ENCODE measurements around the gene TTBK1. TPM values are rescaled to one million over a fixed set of nuclear protein-coding genes. Genes with fewer than 3 reads are reported as not detected.

TTBK1 gene
- total RNA-seq, 4 donors from 2014 or later, result not detected

GRCh38 chr6:43247114-43247999 lies 4.1 kb downstream of the TTBK1 start:
- Histone ChIP-seq H3K9me3 (no peaks in the 10 kb centered on the region), H3K4me1 (peaks cover 22% of the 10 kb centered on the region), H3K36me3 (no peaks in the 10 kb centered on the region), H3K27me3 (peaks cover 77% of the 10 kb centered on the region), H3K27ac (no peak overlapping the region), H3K4me3 (peak overlapping the region; percentile 48)
- DNase-seq (ENCODE audit: low spot score in 2 of 2), result no peak
- WGBS, result 4% methylated on average over 38 of the region's 46 CpGs
- TF ChIP-seq, protein P1, sequence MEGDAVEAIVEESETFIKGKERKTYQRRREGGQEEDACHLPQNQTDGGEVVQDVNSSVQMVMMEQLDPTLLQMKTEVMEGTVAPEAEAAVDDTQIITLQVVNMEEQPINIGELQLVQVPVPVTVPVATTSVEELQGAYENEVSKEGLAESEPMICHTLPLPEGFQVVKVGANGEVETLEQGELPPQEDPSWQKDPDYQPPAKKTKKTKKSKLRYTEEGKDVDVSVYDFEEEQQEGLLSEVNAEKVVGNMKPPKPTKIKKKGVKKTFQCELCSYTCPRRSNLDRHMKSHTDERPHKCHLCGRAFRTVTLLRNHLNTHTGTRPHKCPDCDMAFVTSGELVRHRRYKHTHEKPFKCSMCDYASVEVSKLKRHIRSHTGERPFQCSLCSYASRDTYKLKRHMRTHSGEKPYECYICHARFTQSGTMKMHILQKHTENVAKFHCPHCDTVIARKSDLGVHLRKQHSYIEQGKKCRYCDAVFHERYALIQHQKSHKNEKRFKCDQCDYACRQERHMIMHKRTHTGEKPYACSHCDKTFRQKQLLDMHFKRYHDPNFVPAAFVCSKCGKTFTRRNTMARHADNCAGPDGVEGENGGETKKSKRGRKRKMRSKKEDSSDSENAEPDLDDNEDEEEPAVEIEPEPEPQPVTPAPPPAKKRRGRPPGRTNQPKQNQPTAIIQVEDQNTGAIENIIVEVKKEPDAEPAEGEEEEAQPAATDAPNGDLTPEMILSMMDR (IDR thresholded peaks at IDR 0.05), result no peak
- TF ChIP-seq EP300 (IDR thresholded peaks at IDR 0.05) (no peak), POLR2AphosphoS5 (IDR thresholded peaks at IDR 0.05) (no peak), POLR2A (IDR thresholded peaks at IDR 0.05) (no peak)

DNA sequence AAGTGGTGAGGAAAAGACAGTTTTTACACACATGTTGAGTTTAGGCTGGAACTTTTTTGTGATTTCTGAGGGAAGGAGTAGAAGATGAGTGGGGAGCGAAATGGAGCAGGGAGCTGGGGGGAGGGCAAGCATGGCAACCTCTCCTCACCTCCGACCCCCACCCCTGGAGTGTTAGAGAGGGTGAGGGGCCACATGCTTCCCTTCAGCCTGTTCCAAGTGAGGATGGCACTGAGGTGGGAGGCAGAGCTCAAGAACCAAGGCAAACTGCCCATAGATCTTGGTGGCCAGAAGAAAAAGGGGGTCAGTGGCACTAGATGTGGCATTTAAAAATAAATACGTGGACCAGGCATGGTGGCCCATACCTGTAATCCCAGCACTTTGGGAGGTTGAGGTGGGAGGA lies 4.8 kb downstream of the TTBK1 start:
- WGBS, result 78% methylated on average over 3 of the region's 3 CpGs

GRCh38 chr6:43248791-43249190 lies 5.5 kb downstream of the TTBK1 start:
- no peaks in the 10 kb centered on the region for H3K9me3 ChIP-seq
- TF ChIP-seq POLR2AphosphoS5 (IDR thresholded peaks at IDR 0.05), result no peak
- no peak for TF ChIP-seq EP300 (IDR thresholded peaks at IDR 0.05)
- no peak for TF ChIP-seq POLR2A (IDR thresholded peaks at IDR 0.05)
- TF ChIP-seq, protein P1 (IDR thresholded peaks at IDR 0.05), result no peak
- no peak for DNase-seq (ENCODE audit: low spot score in 2 of 2)
- H3K36me3 ChIP-seq, result no peaks in the 10 kb centered on the region
- peaks cover 75% of the 10 kb centered on the region for H3K27me3 ChIP-seq
- no peak overlapping the region for H3K27ac ChIP-seq
- peaks cover 22% of the 10 kb centered on the region for H3K4me1 ChIP-seq
- H3K4me3 ChIP-seq, result no peak overlapping the region

More for the DNA sequence above, 4.8 kb downstream of the TTBK1 start:
- TF ChIP-seq POLR2AphosphoS5 (IDR thresholded peaks at IDR 0.05) (no peak), EP300 (IDR thresholded peaks at IDR 0.05) (no peak), POLR2A (IDR thresholded peaks at IDR 0.05) (no peak)
- TF ChIP-seq, protein P1 (IDR thresholded peaks at IDR 0.05), result no peak
- Histone ChIP-seq H3K4me3 (no peak overlapping the region), H3K9me3 (no peaks in the 10 kb centered on the region), H3K27ac (no peak overlapping the region), H3K27me3 (peaks cover 76% of the 10 kb centered on the region), H3K36me3 (no peaks in the 10 kb centered on the region), H3K4me1 (peaks cover 22% of the 10 kb centered on the region)
- no peak for DNase-seq (ENCODE audit: low spot score in 2 of 2)

DNA sequence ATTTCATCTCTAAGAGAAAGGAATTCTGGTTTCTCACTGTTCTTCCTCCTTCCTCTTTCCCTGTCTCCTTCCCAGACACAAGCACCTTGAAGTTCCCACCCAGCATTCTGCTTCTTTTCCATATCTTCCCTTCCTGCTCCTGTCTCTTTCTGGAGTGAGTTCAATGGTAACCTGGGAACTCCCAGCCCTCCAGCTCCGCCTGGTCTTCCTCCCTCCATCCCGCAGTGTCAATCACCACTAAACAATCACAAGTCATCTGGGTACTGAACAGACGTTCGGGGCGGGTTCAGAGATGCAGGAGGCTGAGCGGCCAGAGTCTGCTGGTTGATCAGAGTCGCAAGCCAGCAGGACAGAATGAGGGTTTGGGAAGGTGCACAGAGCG lies 7.7 kb downstream of the TTBK1 start:
- Histone ChIP-seq H3K36me3 (no peaks in the 10 kb centered on the region), H3K27ac (no peak overlapping the region), H3K27me3 (peaks cover 68% of the 10 kb centered on the region), H3K4me3 (no peak overlapping the region), H3K4me1 (peaks cover 22% of the 10 kb centered on the region), H3K9me3 (no peaks in the 10 kb centered on the region)
- no peak for DNase-seq (ENCODE audit: low spot score in 2 of 2)
- TF ChIP-seq, protein P1 (IDR thresholded peaks at IDR 0.05), result no peak
- TF ChIP-seq POLR2AphosphoS5 (IDR thresholded peaks at IDR 0.05) (no peak), EP300 (IDR thresholded peaks at IDR 0.05) (no peak), POLR2A (IDR thresholded peaks at IDR 0.05) (no peak)
- WGBS, result 10% methylated on average over 8 of the region's 8 CpGs

DNA sequence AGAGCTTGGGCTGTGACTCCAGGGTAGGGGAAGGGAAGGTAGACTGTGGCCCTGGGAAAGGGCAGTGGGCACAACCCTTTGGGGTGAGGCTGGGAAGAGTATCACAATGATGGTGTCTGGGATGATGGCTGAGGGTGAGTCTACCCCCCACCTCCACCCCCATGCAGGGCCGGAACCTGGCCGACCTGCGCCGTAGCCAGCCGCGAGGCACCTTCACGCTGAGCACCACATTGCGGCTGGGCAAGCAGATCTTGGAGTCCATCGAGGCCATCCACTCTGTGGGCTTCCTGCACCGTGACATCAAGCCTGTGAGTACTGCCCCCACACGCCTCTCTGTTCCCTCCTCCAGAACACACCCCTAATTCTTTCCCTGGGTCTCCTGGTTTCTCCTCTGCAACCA lies 10.1 kb downstream of the TTBK1 start:
- peaks cover 7% of the 10 kb centered on the region for H3K4me1 ChIP-seq
- WGBS, result 92% methylated on average over 10 of the region's 11 CpGs
- no peak for TF ChIP-seq POLR2AphosphoS5 (IDR thresholded peaks at IDR 0.05)
- TF ChIP-seq, protein P1 (IDR thresholded peaks at IDR 0.05), result no peak
- TF ChIP-seq POLR2A (IDR thresholded peaks at IDR 0.05), result no peak
- no peak for TF ChIP-seq EP300 (IDR thresholded peaks at IDR 0.05)
- H3K9me3 ChIP-seq, result no peaks in the 10 kb centered on the region
- H3K36me3 ChIP-seq, result no peaks in the 10 kb centered on the region
- DNase-seq (ENCODE audit: low spot score in 2 of 2), result no peak
- H3K27ac ChIP-seq, result no peak overlapping the region
- peaks cover 67% of the 10 kb centered on the region for H3K27me3 ChIP-seq
- H3K4me3 ChIP-seq, result no peak overlapping the region

Measured in suprapubic skin (tissue), 4 donors.